Suppressor macrophage treated with lipopolysaccharide for 4 hours (primary cell): Measurements from ENCODE around the gene SLBP.
"Not testable (repeated sequence)": the region's sequence is repeated elsewhere in the genome, so short reads cannot be mapped to it uniquely, and the experiment has no call there.

Experiments
- DNase-seq: peaks from one replicate; pipeline ENCODE4 v3.0.0-alpha.2; 2020

SLBP gene

DNA sequence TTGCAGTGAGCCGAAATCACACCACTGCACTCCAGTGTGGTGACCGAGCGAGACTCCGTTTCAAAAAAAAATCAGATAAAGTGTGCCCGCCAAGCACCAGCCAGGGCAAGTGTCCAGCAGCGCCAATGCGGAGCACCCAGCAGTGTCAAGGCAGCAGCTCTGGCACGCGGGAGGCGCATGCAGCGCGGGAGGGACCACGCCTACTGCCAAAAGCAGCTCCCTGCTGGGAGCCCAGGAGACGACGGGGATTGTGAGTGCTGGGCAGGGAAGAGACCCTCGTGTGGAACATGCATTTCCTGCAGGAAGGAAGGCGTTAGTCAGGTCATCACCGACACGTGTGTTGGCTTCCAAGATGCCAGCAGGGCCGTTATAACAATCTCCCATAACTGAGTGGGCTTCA is 38.4 kb downstream of the SLBP start:
- no peak for DNase-seq

DNA sequence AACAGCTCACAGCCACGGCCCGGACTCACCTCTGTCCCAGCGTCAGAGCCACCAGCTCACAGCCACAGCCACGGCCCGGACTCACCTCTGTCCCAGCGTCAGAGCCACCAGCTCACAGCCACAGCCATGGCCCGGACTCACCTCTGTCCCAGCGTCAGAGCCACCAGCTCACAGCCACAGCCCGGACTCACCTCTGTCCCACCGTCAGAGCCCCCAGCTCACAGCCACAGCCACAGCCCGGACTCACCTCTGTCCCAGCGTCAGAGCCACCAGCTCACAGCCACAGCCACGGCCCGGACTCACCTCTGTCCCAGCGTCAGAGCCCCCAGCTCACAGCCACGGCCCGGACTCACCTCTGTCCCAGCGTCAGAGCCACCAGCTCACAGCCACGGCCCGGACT is 41.1 kb downstream of the SLBP start:
- DNase-seq: not testable (repeated sequence)

DNA sequence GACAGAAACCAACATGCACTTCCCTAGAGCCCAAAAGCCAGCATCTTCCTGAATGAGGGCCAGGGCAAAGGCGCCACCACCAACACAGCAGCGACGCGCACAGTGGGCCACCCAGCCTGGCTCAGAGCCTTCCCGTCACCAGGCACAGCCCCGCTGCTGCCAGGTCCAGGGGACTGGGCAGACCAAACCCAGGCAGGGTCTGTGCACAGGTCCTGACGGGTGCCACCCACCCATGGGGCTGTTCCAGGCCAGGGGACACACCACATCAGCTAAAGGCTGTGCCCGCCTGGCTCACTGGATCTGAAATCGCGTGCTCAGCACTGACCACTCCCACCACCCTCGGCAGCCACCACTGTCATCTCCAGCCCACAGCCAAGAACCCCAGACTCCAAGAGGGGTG is 41.8 kb downstream of the SLBP start:
- DNase-seq: no peak

DNA sequence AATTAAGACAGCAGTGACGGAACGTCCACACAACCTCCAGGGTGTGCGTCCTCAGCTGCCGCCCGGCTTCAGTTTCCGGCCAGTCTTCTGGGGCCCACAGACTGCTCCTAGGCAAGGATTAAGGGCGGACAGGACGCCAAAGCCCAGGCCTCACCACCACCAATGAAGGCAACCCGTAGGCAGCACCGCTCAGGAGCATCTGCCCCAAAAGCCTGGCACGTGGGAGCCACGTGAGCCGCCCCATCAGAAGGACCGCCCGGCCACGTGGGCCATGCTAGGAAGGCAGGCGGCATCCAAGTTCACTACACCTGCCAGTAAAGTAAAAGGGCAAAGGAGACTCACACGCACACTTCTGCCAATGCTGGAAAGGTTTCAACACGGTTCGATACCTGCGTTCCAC is 42.3 kb downstream of the SLBP start:
- no peak for DNase-seq

DNA sequence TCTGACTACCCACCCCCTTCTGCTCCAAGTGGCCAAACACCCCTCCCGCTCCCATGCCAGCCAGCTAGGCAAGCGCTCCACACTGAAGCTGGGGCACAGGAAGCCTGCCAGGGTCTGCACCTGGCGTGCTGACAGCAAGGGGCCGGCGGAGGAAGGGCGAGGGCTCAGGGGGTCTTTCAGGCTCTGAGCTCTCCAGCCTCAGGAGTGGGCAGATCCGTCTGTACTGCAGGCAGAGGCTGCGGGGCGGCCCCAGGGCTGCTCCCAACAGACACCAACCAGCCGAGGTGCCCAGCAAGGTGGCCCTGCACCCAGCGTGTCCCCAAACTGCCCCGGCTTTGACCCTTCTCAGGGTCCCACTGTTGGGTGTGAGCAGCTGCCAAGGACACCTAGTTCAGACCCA is 42.8 kb downstream of the SLBP start:
- no peak for DNase-seq

DNA sequence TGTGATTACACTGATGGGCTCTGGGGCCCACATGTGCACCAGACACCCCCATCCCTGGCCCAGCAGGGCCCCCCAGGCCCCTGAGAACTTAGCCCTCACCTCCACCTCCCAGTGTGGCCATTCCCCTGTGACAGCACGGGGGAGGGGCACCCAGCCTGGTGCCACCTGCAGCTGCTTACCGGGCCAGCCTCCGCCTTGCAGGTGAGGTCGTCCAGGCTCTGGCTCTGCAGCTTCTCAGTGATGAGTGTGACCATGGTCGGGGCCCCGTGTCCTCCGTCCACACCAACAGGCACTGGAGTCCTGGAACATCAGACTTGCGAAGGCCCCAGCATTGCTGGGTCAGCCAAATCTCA is 43.7 kb downstream of the SLBP start:
- DNase-seq: no peak

DNA sequence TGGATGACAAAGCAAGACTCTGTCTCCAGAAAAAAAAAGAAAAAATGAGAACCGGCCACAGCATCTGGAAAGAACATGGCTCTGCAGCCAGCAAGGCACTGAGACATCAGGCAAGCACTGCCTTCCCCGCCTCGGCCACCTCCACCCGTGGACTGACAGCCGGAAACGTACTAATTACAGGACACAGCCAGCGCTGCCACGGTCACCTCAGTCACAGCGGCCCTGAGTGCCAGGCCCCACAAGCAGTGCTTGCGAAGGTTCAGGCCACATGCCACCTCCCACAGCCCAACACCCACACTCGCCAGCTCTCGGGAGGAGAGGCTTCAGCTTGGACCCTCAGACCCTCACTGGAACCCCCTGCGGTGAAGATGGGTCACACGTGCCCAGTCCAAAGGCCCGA is 44.8 kb downstream of the SLBP start:
- no peak for DNase-seq

DNA sequence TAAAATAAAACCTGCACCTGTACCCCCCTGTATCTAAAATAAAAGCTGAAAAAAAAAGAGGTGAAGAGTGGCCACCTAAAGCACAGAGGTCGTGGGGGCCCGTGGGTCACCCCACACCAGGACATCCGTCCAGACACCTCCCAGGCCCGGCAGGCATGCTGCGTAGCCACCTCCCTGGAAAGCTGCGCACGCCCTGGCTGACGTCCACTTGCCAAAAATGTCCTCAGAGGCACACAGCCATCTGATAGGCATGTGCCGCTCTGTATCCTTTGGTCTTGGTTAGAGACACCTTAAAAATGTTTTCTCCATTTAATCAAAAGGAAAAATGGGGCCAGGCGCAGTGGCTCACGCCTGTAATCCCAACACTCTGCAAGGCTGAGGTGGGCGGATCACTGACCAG is 45.7 kb downstream of the SLBP start:
- no peak for DNase-seq

DNA sequence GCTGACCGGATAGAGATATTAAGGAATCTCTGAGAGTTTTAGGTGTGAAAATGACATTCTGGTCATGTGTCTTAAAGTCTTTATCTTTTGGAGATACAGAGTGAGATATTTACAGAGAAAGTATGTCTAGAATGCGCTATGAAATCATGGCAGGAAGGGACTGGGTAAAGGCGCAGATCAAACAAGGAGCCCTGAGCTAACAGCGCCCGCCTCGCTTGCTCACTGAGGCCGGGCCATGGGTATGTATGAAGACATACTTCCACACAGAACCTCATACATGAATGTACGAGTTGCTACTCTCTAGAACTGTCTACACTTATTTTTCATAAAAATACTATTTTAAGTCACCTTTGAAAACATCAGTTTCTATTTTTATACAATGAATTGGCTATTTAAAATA is 48.0 kb downstream of the SLBP start:
- DNase-seq: no peak

DNA sequence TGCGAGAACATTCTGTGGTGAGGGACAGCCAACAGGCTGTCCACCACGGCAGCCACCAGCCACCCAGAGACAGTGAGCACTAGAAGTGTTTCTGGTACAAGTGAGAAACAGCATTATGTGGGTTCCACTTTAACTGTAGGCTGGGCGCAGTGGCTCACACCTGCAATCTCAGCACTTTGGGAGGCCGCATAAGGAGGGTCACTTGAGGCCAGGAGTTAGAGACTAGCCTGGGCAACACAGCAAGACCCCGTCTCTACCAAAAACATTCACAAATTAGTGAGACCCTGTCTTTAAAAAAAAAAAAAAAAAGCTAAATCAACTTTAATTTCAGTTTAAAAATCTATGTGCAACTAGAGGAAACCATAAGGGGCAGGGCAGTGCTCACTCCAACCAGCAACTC is 48.6 kb downstream of the SLBP start:
- no peak for DNase-seq

DNA sequence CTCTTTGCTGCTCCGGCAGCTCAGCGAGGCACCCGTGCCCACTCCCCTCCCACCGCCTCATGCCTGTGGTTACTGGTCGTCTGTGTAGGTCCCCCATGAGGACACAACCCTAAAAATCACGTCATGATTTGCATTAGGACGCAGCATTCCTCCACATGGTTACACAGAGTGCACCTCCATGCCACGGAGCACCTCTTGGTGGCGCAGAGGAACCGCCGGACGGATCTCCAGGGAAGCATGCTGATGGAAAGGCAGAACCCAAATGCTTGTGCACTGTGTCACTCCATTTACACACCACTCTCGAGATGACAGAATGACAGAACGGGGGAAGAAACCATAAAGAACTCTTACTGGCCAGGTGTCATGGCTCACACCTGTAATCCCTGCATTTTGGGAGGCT is 50.4 kb downstream of the SLBP start:
- no peak for DNase-seq

DNA sequence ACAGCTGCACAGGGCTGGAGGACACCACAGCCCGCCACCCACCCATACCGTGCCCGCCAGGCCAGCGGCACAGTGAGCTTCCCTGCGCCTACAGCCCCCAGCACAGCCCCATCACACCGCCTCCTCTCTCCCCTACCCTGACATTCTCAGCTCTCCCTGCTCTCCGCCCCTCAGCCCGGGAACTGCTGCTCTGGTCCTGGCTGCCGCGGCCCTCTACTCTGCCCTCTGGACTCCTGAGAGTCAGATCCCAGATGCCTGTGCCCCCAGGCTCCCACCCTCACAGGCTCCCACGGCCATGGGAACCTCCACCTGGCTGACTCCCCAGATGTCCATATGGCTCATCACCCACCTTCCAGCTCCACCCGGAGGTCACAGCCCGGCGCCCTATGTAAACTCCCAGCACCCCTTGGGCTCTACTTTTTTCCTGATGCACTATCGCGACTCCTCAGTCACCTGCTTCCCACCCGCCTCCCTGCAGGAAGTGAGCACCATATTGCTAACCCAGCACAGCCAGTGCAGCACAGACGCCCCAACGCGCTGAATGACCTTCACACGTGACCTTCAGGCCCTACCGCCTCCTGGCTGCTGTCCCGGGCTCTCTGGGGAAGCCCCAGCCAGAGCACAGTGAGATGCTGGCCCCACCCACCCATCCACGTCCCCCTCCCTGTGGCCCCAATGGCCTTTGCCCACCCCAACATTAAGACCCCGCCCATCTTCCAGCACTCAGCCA is 51.0 kb downstream of the SLBP start:
- DNase-seq: no peak

DNA sequence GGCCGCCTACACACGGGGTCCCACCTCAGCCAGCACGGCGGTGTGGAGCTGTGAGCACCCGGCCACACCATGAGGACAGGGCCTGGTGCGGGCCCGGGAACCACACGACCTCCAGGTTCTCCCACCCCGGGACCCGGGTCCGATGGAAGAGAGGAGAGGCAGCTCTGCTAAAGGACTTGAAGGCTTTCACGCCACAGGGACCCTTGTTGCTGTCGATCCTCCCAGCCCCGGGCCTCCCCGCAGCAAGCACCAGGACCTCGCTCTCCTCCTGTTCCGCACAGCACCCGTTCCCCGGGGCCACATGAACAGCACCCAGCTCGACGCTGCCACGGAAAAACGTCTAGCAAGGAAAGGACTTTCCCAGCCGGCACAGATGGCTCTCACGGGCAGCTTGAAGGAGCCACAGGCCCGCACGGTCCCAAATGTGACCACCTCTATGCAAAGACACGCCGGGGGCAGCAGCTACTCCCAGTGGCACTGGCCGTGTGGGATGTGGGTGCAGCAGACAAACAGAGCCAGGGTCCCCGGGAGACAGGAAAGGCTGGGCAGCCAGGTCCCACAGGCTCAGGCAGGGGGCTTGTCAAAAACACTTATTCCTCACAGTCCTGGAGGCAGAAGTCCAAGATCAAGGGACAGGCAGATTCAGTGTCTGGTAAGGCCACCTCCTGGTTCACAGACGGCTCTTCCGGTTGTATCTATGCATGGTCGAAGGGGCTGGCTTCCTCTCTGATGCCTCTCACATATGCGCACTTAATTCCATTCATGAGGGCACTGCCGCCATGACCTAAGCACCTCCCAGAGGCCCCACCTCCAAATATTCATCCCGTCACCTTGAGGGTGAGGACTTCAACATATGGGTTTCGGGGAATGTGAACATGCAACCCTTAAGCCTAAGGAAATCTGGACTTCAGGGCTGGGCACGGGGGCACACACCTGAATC is 52.7 kb downstream of the SLBP start:
- no peak for DNase-seq

DNA sequence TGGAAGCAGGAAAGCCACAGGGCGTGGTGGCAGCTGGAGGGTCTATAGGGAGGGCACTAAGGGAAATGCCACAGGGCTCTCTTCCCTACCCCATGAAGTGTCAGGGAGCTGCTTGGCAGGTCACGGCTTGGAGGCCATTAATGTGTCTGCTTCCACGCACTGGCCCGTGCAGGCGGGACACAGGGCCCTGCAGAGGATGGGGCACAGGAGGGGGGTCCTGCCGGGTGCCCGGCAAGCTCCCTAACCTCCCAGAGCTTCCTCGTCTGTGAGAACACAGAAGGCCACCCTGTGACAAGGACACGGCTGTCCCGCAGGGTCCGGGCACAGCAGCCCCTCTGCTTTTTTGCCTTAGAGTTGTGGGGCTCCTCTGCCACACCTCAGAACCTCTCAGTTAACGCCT is 53.5 kb downstream of the SLBP start:
- DNase-seq: no peak

DNA sequence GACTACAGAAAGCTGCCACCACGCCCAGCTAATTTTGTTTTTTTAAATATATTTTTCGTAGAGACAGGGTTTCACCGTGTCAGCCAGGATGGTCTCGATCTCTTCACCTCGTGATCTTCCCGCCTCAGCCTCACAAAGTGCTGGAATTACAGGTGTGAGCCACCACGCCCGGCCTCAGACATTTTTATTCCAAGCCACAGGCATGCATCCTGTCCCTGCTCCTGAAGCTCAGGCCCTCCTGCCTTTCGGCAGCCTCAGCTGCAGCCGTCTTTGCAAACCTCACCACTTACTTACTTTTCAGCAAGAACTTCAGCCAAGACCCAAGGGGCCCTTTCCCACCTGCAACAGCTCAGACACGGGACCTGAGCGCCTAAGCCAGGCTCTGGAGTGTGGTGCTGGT is 54.0 kb downstream of the SLBP start:
- DNase-seq: no peak

DNA sequence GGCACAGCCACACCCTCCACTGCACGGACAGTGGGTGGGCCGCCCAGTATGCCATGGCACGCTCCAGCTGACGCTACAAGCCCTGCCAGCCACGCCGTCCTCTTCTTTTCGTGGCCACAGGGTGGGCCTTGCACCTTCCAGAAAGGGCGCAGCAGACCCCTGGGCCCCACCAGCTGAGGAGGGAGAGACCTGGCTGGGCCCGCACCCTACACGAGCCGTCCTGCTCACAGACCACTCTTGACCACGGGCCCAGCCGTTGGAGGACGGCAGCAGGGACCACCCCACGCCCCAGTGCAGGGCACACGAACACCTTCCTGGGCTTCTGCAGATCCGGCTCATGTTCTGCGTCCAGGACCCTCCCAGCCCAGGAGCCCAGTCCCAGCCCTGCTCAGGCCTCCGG is 55.1 kb downstream of the SLBP start:
- no peak for DNase-seq

DNA sequence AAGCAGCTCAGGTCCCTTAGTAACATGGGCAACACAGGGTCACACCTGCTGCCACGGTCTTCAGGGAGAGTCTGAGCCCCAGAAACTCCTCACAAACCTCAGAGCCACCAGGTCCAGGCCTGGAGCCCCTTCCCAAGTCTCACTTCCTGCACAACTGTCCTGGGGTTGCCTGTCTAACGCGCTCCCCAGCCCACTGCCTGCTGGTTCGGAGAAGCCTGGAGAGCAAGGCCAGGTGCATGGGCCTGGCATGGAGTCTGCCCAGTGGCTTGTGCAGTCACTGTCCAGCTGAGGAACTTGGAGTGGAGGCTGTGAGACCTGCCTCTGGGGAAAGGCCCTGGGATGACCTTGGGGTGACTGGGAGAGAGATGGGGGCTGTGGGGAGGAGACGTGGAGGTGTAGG is 56.0 kb downstream of the SLBP start:
- no peak for DNase-seq

DNA sequence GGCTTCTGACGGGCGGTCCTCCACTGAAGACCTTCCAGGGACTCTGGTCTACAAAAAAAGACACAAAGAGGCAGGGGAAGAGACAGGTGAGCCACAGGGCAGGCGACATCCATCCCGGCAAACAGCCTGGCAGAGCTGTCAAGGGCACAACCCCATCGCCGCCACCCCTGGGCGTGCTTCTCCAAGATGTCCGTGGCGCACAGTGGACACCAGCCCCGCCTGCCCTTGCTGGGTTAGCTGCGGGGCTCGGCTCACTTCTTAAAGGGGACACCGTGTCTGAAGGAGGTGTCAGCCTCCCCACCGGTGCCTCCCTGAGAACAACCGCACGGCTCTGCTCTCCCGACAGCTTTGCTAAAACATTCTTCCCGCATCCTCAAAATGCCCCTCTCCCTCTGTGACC is 56.4 kb downstream of the SLBP start:
- DNase-seq: no peak

DNA sequence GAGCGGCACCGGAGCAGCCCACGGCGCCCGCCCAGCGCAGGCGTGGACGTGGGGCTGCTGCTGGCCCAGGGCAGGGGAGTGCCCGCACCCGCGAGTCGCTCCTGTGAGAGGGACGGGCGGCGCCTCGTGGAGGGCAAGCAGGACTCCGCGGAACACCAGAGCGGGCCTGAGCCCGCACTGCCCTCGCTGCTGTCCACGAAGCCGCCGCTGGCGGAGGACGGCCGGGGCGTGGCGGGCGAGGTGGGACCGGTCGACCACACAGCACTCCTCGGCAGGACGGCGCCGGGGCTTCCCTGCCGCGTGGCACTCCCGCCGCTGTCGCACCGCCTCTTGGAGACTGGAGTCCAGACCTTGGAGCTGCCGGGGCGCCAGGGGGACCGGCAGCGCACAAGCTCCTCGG is 57.0 kb downstream of the SLBP start:
- DNase-seq: no peak

DNA sequence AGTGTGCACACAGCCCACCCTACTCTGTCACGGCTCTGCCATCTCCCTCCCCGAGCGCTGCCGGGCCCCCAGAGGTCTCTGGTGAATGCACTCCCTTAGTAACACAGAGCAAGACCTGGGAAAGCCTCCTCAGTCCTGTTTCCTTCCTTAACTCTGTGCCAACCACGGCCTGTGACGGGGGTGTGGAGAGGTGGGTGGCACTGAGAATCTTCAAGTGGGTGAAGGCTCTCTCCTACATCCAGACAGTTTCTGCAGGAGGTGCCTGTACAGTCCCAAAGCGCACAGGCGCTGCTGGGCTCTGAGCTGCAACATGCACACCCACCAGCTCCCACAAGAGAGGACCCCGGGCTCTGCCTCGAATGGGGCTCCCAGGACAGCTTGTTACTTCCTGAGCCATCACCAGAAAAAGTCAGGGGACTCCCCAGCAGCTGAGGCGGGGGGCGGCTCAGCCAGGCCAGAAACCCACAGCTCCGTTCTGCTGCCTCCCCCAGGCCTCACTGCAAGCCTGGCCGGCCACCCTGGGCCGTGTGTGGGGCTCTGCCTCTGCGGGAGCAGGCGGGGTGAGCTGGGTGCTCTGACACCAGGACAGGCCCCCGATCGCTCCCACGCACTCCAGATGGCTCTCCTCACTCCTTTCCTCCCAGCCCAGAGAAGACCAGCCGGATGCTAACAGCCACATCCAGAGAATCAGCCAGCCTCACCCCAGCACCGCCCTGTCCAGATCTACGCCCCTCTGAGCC is 57.7 kb downstream of the SLBP start:
- no peak for DNase-seq

DNA sequence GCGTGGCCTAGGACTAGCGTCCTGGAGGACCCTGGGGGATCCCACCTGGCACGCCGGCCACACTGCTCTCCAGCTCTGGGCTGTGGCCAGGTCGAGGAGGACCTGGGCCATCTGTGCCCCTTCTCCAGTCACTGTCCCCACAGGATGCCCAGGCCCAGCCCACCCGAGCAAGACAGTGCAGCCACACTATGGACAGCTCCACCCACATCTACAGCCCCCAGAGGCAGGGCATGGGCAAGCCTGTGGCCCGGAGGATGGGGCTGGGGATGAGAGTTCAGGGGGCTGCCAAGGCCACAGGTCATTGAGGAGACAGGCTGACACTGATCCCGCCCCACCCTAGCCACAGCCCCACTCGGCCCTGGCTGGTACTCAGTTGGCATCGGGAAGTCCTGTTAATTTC is 58.3 kb downstream of the SLBP start:
- DNase-seq: no peak

DNA sequence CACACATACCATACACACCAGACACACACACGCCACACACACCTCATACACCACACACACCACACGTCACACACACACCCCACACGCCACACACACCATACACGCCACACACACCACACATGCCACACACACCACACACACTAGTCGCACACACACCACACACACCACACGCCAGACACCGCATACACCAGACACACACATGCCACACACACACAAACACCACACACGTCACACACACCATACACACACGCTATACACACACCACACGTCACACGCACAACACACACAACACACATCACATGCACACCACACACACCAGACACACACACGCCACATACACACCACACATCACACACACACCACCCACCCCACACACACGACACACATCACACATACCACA is 60.0 kb downstream of the SLBP start:
- no peak for DNase-seq

DNA sequence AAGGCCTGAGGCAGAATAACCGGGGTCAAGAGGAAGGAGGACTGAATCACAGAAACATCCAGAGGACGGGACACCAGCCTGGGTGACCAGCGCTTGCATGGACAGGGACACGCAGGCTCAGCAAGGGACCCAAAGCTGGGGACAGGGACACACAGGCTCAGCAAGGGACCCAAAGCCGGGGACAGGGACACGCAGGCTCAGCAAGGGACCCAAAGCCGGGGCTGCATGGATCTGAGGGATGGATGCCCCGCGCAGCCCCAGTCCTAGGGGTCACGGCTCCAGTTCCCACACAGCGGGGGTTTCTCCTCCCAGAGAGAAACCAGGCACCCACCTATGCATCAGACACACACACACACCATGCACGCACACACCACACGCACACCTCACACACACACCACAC is 60.5 kb downstream of the SLBP start:
- DNase-seq: no peak

DNA sequence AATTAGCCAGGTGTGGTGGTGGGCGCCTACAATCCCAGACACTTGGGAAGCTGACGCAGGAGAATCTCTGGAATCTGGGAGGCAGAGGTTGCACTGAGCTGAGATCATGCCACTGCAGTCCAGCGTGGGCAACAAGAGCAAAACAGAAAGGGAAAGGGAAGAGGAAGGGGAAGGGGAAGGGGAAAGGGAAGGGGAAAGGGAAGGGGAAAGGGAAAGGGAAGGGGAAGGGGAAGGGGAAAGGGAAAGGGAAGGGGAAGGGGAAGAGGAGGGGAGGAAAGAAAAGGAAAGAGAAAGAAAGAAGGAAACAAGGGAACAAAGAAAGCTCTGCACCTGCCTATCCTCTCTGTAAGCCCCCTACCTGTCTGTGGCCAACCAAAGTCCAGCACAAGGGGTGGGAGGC is 63.2 kb downstream of the SLBP start:
- DNase-seq: no peak
